Peyer's patch (tissue), 4 donors: ENCODE results near the gene SUGT1.
"Not testable (repeated sequence)": the region's sequence is repeated elsewhere in the genome, so short reads cannot be mapped to it uniquely, and the experiment has no call there.

Experiments
- POLR2A ChIP-seq, 2 donors: fragments of 450-650 bp; IDR thresholded peaks; one replicate each; pipeline ENCODE4 v1.5.1; 2017; ENCODE audit warnings: antibody characterized with exemption in 2 of 2, mild to moderate bottlenecking in 2 of 2, moderate library complexity in 2 of 2
- TF ChIP-seq, protein P1 (sequence below), 6 experiments: fragments of 450-650 bp in 4 of 6; fragments of 200-600 bp in 2 of 6; sonication (generic) in 1 of 6; IDR thresholded peaks; one replicate each; pipeline ENCODE4 v1.5.1; 2017 to 2019; ENCODE audit warnings: antibody characterized with exemption in 6 of 6, mild to moderate bottlenecking in 3 of 6, moderate library complexity in 1 of 6

DNA sequence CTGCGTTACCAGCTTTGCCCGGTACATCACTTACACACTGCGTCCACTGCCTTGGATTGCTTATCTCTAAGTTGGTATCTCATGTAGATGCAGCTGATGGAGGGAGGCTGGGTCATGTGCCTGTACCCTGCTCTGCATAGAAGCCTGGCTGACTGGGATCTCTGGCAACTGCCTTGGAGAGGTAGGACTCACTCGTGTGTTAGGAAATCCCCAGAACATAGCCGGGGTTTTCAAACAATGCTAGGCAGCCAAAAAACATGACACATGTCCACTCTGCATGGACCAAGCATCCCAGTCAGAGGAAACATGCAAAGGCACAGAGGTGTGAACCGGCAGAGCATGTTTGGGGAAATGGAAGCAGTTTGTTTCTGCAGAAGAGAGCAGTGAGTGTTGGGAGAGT lies 46.5 kb upstream of the SUGT1 start:
- TF ChIP-seq POLR2A (IDR thresholded peaks at IDR 0.05), result not testable (repeated sequence)
- TF ChIP-seq, protein P1, sequence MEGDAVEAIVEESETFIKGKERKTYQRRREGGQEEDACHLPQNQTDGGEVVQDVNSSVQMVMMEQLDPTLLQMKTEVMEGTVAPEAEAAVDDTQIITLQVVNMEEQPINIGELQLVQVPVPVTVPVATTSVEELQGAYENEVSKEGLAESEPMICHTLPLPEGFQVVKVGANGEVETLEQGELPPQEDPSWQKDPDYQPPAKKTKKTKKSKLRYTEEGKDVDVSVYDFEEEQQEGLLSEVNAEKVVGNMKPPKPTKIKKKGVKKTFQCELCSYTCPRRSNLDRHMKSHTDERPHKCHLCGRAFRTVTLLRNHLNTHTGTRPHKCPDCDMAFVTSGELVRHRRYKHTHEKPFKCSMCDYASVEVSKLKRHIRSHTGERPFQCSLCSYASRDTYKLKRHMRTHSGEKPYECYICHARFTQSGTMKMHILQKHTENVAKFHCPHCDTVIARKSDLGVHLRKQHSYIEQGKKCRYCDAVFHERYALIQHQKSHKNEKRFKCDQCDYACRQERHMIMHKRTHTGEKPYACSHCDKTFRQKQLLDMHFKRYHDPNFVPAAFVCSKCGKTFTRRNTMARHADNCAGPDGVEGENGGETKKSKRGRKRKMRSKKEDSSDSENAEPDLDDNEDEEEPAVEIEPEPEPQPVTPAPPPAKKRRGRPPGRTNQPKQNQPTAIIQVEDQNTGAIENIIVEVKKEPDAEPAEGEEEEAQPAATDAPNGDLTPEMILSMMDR (IDR thresholded peaks at IDR 0.05), result not testable (repeated sequence)
